ENCODE data around the gene CR2. TPM values are rescaled to one million over a fixed set of nuclear protein-coding genes. Genes with fewer than 3 reads are reported as not detected.

Gene CR2
- total and polyA plus RNA-seq, 8 donors: 0.08 to 0.95 (median 0.28) TPM

DNA sequence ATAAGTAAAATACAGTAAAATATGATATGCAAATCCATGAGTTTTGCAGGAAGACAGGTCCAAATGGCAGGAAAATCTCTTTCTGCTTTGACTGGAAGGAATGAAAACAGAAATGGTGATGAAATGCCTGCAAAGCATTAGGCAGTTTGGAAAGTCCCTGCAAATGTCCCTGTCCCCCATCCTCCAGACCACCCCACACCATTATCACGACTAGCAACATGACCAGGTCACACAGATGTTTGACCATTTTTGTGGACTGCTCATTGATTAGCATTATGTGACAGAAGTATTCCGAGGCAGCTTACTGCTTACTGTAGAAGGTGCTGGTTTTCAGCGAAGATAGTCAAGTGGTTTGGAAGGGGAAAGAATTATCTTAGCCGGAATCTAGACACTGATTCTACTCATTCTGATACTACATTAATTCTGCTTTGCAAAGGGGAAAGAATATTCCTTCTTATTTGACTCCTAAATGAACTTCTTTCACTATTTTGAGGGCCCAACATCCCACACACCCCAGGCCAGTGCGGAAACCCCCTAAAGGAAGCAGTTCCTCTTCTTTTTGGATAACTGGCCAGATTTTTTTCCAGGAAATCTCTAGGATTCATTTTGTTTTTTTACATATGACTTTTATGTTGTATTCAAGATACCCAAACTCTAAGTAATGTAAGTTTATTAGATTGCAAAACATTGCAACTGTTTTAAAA lies 9.5 kb upstream of the CR2 start:
- no peak overlapping the region for H3K4me3 ChIP-seq
- DNase-seq (no peak), ATAC-seq (no peak)
- H3K27ac ChIP-seq: no peak overlapping the region
- H3K27me3 ChIP-seq: peaks cover 0 to 9% of the 10 kb centered on the region in 2 donors
- intact Hi-C loops (cut with DNase I): no loop called here
- TF ChIP-seq, protein P1, sequence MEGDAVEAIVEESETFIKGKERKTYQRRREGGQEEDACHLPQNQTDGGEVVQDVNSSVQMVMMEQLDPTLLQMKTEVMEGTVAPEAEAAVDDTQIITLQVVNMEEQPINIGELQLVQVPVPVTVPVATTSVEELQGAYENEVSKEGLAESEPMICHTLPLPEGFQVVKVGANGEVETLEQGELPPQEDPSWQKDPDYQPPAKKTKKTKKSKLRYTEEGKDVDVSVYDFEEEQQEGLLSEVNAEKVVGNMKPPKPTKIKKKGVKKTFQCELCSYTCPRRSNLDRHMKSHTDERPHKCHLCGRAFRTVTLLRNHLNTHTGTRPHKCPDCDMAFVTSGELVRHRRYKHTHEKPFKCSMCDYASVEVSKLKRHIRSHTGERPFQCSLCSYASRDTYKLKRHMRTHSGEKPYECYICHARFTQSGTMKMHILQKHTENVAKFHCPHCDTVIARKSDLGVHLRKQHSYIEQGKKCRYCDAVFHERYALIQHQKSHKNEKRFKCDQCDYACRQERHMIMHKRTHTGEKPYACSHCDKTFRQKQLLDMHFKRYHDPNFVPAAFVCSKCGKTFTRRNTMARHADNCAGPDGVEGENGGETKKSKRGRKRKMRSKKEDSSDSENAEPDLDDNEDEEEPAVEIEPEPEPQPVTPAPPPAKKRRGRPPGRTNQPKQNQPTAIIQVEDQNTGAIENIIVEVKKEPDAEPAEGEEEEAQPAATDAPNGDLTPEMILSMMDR (IDR thresholded peaks at IDR 0.05): no peak
- no peaks in the 10 kb centered on the region for H3K9me3 ChIP-seq
- no peaks in the 10 kb centered on the region for H3K4me1 ChIP-seq
- no peaks in the 10 kb centered on the region for H3K36me3 ChIP-seq

DNA sequence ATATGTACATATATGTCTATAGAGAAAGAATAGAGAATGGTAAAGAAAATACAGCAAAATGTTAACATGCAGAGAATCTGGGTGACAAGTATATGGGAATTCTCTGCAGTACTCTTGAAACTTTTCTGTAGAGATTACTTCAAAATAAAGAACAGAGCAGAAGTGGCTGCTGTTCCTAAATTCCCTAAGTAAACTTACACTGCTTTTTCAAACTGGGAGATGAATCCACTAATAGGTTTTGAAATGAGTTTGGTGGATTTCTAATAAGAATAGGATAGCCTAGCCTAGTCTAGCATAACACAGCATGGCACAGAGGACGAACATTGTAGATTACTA lies 450 bp upstream of the CR2 start:
- Histone ChIP-seq H3K27ac (no peak overlapping the region), H3K9me3 (no peaks in the 10 kb centered on the region), H3K27me3 (peaks cover 39 to 80% of the 10 kb centered on the region in 2 donors), H3K4me3 (no peak overlapping the region), H3K4me1 (peaks cover 10 to 15% of the 10 kb centered on the region in 2 donors), H3K36me3 (no peaks in the 10 kb centered on the region)
- intact Hi-C loops (cut with DNase I): no loop called here
- TF ChIP-seq, protein P1 (IDR thresholded peaks at IDR 0.05): no peak
- no peak for DNase-seq
- no peak for ATAC-seq

DNA sequence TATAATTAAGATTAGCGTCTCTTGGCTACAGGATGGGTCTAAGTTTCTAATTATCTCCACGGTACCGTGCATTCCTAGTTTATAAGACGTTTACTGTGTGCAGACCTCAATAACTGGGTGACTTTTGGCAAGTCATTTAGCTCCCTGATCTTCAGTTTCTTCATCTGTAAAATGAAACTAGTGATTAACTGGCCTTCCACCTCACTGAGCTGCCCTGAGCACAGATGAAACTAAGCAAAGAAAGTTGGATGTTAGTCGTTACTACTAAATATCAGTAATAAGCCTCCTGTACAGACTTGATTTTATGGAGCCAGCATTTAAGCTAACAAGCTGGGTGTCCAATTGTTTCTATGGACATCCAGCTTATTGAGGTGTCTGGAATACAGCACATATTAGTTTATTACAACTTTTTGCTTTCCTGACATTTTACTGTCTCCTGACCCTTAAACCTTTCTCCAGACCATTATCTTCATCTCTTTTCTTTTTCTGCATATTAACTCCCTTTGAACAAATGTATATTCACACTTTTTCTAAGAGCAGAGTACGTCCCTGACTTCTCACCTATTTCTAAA lies 1.1 kb downstream of the CR2 start:
- peaks cover 10 to 15% of the 10 kb centered on the region in 2 donors for H3K4me1 ChIP-seq
- no peak overlapping the region for H3K4me3 ChIP-seq
- peaks cover 39 to 67% of the 10 kb centered on the region in 2 donors for H3K27me3 ChIP-seq
- no peaks in the 10 kb centered on the region for H3K9me3 ChIP-seq
- H3K36me3 ChIP-seq: no peaks in the 10 kb centered on the region
- no peak for ATAC-seq
- intact Hi-C loops (cut with DNase I): no loop called here
- DNase-seq: no peak
- TF ChIP-seq, protein P1 (IDR thresholded peaks at IDR 0.05): no peak
- no peak overlapping the region for H3K27ac ChIP-seq

DNA sequence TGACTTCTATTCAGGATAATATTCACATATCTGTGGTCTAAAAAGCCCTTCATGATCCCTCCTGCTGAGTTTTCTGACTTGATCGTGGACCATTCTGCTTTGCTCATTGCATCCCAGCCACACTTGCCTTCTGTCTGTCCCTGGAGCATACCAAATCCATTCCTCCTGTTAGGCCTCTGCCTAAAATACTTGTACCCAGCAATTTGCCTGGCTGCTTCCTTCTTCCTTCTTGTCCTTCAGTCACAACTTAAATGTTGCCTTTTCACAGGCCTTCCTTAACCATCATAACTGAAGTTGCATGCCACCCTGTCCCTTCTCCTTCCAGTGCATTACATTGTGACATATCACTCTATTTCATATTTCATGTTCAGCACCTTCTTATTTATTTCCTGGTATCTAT lies 4.3 kb downstream of the CR2 start:
- DNase-seq (no peak), ATAC-seq (no peak)
- TF ChIP-seq, protein P1 (IDR thresholded peaks at IDR 0.05): no peak
- intact Hi-C loops (cut with DNase I): no loop called here
- Histone ChIP-seq H3K36me3 (no peaks in the 10 kb centered on the region), H3K27ac (no peak overlapping the region), H3K4me3 (no peak overlapping the region), H3K9me3 (no peaks in the 10 kb centered on the region), H3K4me1 (peaks cover 10 to 15% of the 10 kb centered on the region in 2 donors), H3K27me3 (peaks cover 25 to 38% of the 10 kb centered on the region in 2 donors)

DNA sequence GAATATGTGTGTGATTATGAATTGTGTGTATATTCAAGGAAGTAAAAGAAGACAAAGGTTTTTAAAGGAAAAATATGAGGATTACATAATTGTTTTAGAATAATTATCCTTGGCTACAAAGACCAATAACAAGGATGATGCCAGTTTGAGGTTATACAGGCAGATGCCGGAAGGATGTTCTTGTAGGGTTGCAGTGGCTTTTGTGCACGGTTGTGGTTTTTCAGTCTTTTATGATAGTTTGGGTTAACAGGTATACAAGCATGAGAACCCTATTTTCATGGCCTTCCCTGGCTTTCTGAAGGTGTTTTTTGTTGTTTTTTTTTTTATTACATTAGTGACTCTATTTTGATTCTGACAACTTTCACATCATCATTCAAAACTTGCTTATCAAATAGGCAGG lies 4.9 kb downstream of the CR2 start:
- ATAC-seq: no peak
- DNase-seq: no peak
- Histone ChIP-seq H3K9me3 (no peaks in the 10 kb centered on the region), H3K4me3 (no peak overlapping the region), H3K27ac (no peak overlapping the region), H3K36me3 (no peaks in the 10 kb centered on the region), H3K4me1 (peaks cover 9 to 14% of the 10 kb centered on the region in 2 donors), H3K27me3 (peaks cover 19 to 32% of the 10 kb centered on the region in 2 donors)
- TF ChIP-seq, protein P1 (IDR thresholded peaks at IDR 0.05): no peak
- intact Hi-C loops (cut with DNase I): no loop called here

Measured in left lung (tissue), 10 donors.